ENCODE data around the gene SCLT1. TPM values are rescaled to one million over a fixed set of nuclear protein-coding genes. Genes with fewer than 3 reads are reported as not detected.

Gene SCLT1
- total and polyA plus RNA-seq, 2 of the 13 experiments (the other 11 are each of a cell fraction or from before 2014, with no cell fraction given): 1.5 to 8.7 TPM

DNA sequence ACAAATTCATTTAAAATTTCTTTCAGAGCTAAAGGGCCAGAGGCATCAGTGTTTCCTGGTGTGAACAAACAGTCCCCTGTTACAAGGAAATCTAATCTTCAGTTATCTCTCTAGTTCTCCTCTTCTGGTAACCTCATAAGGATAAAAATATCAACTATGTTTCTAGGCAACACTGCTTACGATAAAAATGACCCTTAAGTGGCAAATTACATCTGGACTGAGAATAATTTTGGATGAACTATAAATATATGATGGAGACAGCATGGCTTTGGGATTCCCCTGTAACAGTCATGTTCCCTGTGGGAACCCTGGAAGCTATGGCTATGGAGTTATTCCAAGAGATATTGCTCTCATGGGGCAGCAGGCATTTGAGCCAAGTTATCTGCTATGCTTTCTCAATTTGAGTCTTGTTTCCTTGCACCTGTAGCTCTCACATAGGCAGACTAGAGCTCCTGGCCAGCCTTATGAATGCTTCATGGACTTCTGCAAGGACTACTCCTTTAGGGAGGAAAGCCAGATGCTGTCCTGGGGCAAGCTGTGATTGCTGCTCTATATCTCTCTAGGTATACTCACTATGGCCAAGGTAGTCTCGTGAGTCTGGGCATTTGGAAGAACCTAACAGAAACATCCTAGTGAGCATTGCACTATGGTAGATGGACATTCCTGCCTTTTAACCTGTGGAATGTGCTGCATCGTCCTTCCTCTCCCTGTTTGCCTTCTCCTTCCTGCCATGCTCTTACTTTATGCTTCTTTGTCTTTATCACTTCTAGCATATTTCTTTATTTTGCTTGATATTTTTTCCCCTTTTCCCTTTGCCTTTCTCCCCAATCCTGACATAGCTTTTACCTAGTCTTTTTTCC is 16.9 kb upstream of the SCLT1 start (continued):
- no peak for TF ChIP-seq SAFB2 (CRISPR knock-in tag; IDR thresholded peaks at IDR 0.05; ENCODE audit: borderline replicate concordance, low read depth)

DNA sequence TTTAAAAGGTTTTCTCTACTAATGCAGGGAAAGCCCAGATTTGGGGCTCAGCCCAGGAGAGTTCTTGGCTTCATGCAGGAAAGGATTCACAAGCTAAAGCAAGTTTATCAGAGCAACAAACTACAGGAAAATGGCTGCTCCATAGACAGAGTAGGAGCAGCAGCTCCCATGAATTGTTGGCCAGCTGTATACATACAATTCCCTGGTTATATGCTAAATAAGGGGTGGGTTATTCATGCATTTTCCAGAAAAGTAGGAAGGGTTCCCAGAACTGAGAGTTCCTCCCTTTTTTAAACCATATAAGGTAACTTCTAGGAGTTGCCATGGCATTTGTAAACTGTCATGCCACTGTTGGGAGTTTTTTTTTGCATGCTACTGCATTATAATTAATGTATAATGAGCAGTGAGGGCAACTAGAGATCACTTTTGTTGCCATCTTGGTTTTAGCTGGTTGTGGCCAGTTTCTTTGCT is 5.2 kb upstream of the SCLT1 start:
- FAIRE-seq (no peak), ATAC-seq (no peak), DNase-seq (ENCODE audit: low spot score) (no peak)
- BruUV-seq (replicated peaks): no TSS peak
- Histone ChIP-seq H3K4me2 (ENCODE audit: low read depth, low read length) (no peak overlapping the region), H4K20me1 (ENCODE audit: insufficient read depth, low read length) (no peaks in the 10 kb centered on the region), H3K36me3 (replicated peaks in 1 of 2; ENCODE audit: control insufficient read depth in 1 of 2, insufficient read depth in 2 of 2, low read length in 2 of 2) (no peaks in the 10 kb centered on the region), H3K27ac (ENCODE audit: extremely low read length, insufficient read depth, low read length) (no peak overlapping the region), H3K4me1 (ENCODE audit: insufficient read depth, low read length) (peaks cover 18% of the 10 kb centered on the region), H3K79me2 (ENCODE audit: insufficient read depth, low read length) (no peaks in the 10 kb centered on the region), H2AFZ (ENCODE audit: low read length) (peak overlapping the region; percentile 2), H3K27me3 (ENCODE audit: control insufficient read depth in 1 of 2, insufficient read depth in 2 of 2, low read length in 2 of 2) (no peaks in the 10 kb centered on the region), H3K4me3 (replicated peaks in 1 of 3; ENCODE audit: insufficient read depth in 1 of 3, low read depth in 2 of 3, low read length in 3 of 3) (no peak overlapping the region), H3K9ac (ENCODE audit: insufficient read depth, low read depth, low read length) (no peak overlapping the region), H3K9me3 (ENCODE audit: low read length) (no peaks in the 10 kb centered on the region)
- in situ Hi-C loops (cut with HindIII; ENCODE audit: extremely low pct_ligation_motif_present, low pct_unique_long_range_greater_than_20kb): no loop called here
- intact Hi-C loops (cut with micrococcal nuclease; ENCODE audit: unreplicated experiment): loop anchor here (5.0 to 10.0 kb wide), 2 partner anchors 141 to 234 kb away; no protein-coding TSS in a partner anchor
- ChIA-PET CTCF (ENCODE audit: low intra/inter-chr PET ratio, low total read pairs) (no interaction called here), POLR2A (no interaction called here)
- no peak for TF ChIP-seq EZH2 (conservative IDR thresholded peaks at IDR 0.05; ENCODE audit: low read depth, low read length)
- TF ChIP-seq KLF15 (CRISPR knock-in tag; IDR thresholded peaks at IDR 0.05; ENCODE audit: borderline replicate concordance): no peak
- no peak for TF ChIP-seq MED8 (CRISPR knock-in tag; IDR thresholded peaks at IDR 0.05; ENCODE audit: insufficient replicate concordance)

Data from HepG2 (cell line).